ENCODE measurements around the gene ABCB4. TPM values are rescaled to one million over a fixed set of nuclear protein-coding genes. Genes with fewer than 3 reads are reported as not detected.

Gene ABCB4
- total RNA-seq, 2 experiments from 2014 or later: not detected

DNA sequence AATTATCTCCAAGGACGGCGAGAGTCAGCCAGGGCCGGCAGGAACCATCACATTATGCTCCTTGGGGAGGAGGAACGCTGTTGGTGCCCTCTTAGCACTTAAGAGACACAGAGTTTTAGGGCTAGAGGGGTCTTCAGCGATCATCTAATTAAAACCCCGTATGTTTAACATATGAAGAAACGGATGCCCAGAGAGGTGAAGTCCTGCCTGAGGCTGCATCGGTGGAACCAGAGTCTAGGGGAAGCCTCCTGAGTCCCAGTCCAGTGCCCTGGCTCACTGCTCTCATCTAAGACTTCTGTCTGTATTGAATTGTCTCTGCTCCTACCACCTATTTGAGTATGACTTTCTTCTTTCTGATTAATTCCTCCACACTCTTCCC, 688 bp upstream of the ABCB4 start:
- no peak overlapping the region for H3K27ac Mint-ChIP-seq
- peaks cover 31% of the 10 kb centered on the region for H3K27me3 Mint-ChIP-seq
- DNase-seq: no peak
- Histone ChIP-seq H3K4me3 (ENCODE audit: low read length) (no peak overlapping the region), H3K27ac (ENCODE audit: low read depth in 1 of 2, low read length in 2 of 2) (no peak overlapping the region), H3K27me3 (ENCODE audit: control insufficient read depth in 1 of 2, insufficient read depth in 2 of 2, low read length in 2 of 2) (peaks cover 21 to 36% of the 10 kb centered on the region in 2 experiments), H3K36me3 (ENCODE audit: insufficient read depth, low read length) (no peaks in the 10 kb centered on the region), H3K9me3 (ENCODE audit: control insufficient read depth in 1 of 2, insufficient read depth in 1 of 2, low read length in 2 of 2) (no peaks in the 10 kb centered on the region), H3K4me1 (ENCODE audit: insufficient read depth, low read length) (peaks cover 10% of the 10 kb centered on the region)
- intact Hi-C loops (cut with DNase I, micrococcal nuclease): no loop called here
- peaks cover 8% of the 10 kb centered on the region for H3K4me1 Mint-ChIP-seq (ENCODE audit: low read depth)
- peak overlapping the region; percentile 26 for H3K4me3 Mint-ChIP-seq
- TF ChIP-seq, protein P1, sequence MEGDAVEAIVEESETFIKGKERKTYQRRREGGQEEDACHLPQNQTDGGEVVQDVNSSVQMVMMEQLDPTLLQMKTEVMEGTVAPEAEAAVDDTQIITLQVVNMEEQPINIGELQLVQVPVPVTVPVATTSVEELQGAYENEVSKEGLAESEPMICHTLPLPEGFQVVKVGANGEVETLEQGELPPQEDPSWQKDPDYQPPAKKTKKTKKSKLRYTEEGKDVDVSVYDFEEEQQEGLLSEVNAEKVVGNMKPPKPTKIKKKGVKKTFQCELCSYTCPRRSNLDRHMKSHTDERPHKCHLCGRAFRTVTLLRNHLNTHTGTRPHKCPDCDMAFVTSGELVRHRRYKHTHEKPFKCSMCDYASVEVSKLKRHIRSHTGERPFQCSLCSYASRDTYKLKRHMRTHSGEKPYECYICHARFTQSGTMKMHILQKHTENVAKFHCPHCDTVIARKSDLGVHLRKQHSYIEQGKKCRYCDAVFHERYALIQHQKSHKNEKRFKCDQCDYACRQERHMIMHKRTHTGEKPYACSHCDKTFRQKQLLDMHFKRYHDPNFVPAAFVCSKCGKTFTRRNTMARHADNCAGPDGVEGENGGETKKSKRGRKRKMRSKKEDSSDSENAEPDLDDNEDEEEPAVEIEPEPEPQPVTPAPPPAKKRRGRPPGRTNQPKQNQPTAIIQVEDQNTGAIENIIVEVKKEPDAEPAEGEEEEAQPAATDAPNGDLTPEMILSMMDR (IDR thresholded peaks at IDR 0.05): no peak
- H3K36me3 Mint-ChIP-seq (ENCODE audit: low read depth): no peaks in the 10 kb centered on the region
- ATAC-seq (ENCODE audit: poor library complexity): no peak
- ChIA-PET POLR2A (no interaction called here), CTCF (no interaction called here)
- H3K9me3 Mint-ChIP-seq: no peaks in the 10 kb centered on the region

DNA sequence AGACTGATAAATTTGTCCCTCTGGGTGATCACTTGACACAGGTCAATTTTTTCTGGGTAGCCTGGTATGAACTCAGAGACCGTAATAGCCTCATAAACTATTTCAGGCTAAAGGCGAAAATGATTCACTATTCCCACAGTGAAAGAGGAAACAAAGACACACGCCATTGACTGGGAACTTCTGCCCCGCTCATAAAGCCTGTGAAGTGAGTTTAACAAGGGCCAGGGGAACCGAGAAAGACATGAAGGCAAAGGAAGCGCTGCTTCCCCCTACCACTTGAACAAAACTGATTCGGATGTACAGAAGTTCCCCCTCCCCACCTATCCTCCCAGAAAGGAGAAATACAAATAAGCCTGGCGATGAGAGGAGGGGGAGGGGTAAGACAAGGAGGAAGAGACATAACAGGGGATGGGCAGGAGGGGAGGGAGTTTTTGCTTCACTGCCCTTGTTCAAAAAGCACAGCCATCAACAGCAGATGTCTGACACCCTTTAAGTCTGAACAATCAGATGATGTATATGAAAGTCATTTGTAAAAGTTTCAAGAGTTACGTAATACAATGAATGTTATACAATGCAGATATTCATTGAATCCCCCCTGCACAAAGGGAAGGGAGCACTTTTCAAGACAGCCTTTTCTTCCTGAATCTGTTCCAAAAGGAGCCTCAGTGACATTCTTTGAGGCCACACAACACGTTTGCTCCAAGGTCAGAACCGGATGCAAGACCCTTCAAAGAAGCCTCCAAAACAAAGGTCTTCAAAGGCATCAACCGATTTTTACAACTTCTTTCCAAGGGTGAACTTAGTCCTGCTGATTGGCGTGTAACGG, 734 bp downstream of the ABCB4 start:
- Histone ChIP-seq H3K36me3 (ENCODE audit: insufficient read depth, low read length) (no peaks in the 10 kb centered on the region), H3K27ac (ENCODE audit: low read depth in 1 of 2, low read length in 2 of 2) (no peak overlapping the region), H3K27me3 (ENCODE audit: control insufficient read depth in 1 of 2, insufficient read depth in 2 of 2, low read length in 2 of 2) (peaks cover 21 to 32% of the 10 kb centered on the region in 2 experiments), H3K4me3 (ENCODE audit: low read length) (no peak overlapping the region), H3K4me1 (ENCODE audit: insufficient read depth, low read length) (peaks cover 10% of the 10 kb centered on the region), H3K9me3 (ENCODE audit: control insufficient read depth in 1 of 2, insufficient read depth in 1 of 2, low read length in 2 of 2) (no peaks in the 10 kb centered on the region)
- peak overlapping the region; percentile 34 for H3K4me3 Mint-ChIP-seq
- no peak overlapping the region for H3K27ac Mint-ChIP-seq
- H3K36me3 Mint-ChIP-seq (ENCODE audit: low read depth): no peaks in the 10 kb centered on the region
- POLR2A ChIA-PET: no interaction called here
- H3K9me3 Mint-ChIP-seq: no peaks in the 10 kb centered on the region
- DNase-seq: peak in 3 of 14 experiments; percentile 29 to 57 (median 56)
- ATAC-seq (ENCODE audit: poor library complexity): no peak
- peaks cover 8% of the 10 kb centered on the region for H3K4me1 Mint-ChIP-seq (ENCODE audit: low read depth)
- TF ChIP-seq, protein P1 (IDR thresholded peaks at IDR 0.05): no peak
- intact Hi-C loops (cut with DNase I, micrococcal nuclease): no loop called here
- CTCF ChIA-PET: no interaction called here
- H3K27me3 Mint-ChIP-seq: peaks cover 36% of the 10 kb centered on the region

DNA sequence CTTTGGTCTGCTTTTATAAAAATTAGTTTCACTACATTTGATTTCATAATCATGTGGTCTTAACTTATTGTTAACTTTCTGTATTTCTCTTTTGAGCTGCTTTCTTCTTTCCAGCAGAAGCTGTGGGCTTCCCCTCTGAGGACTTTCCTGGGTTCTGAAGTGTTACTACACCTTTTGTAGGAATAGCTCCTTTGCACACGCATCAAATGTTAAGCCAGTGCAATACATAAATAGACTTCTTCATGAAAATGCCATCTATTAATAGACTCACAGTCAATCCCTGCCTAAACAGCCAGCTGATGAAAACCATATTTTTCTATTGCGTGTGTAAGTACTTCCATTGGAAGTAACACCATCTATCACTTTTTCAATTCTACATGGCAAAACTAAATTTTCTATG, 1.5 kb downstream of the ABCB4 start:
- Mint-ChIP-seq H3K4me1 (ENCODE audit: low read depth) (peaks cover 8% of the 10 kb centered on the region), H3K4me3 (no peak overlapping the region), H3K27me3 (peaks cover 36% of the 10 kb centered on the region), H3K9me3 (no peaks in the 10 kb centered on the region), H3K36me3 (ENCODE audit: low read depth) (no peaks in the 10 kb centered on the region), H3K27ac (no peak overlapping the region)
- no peak overlapping the region for H3K27ac ChIP-seq (ENCODE audit: low read depth in 1 of 2, low read length in 2 of 2)
- H3K27me3 ChIP-seq (ENCODE audit: control insufficient read depth in 1 of 2, insufficient read depth in 2 of 2, low read length in 2 of 2): peaks cover 21 to 32% of the 10 kb centered on the region in 2 experiments
- ChIA-PET POLR2A (no interaction called here), CTCF (no interaction called here)
- no peak for DNase-seq
- TF ChIP-seq, protein P1 (IDR thresholded peaks at IDR 0.05): no peak
- H3K4me3 ChIP-seq (ENCODE audit: low read length): no peak overlapping the region
- H3K36me3 ChIP-seq (ENCODE audit: insufficient read depth, low read length): no peaks in the 10 kb centered on the region
- peaks cover 10% of the 10 kb centered on the region for H3K4me1 ChIP-seq (ENCODE audit: insufficient read depth, low read length)
- no peak for ATAC-seq (ENCODE audit: poor library complexity)
- intact Hi-C loops (cut with DNase I, micrococcal nuclease): no loop called here
- H3K9me3 ChIP-seq (ENCODE audit: control insufficient read depth in 1 of 2, insufficient read depth in 1 of 2, low read length in 2 of 2): no peaks in the 10 kb centered on the region
